ENCODE data around the gene GOLGA8H.
A peak's percentile ranks its signal among the peaks of the same experiment; 100 is the strongest.
"Not testable (repeated sequence)": the region's sequence is repeated elsewhere in the genome, so short reads cannot be mapped to it uniquely, and the experiment has no call there.

Gene GOLGA8H

GRCh38 chr15:30603796-30604195 lies at the start of gene GOLGA8H:
GOLGA8H (plus strand) TSS chr15:30604028; CDS start chr15:30604126, 98 bp downstream.
- not testable (repeated sequence) for DNase-seq

DNA sequence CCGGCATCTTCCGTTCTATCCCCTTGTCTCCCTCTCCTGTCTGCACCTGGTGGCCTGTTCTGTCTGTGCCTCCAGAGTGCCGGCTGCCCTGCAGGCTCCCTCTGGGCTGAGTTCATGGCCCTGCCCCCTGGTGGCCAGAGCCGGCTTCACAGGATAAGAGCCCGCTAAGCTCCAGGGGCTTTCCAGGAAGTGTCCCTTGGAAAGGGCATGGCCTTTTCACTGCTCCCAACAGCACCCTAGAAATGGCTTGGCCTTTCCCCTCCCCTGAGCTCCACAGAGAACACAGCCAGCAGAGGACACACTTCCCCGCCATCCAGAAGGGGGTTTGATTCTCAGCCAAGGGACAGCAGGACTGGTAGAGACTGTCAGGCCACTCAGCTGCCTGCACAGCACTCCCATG lies 36.9 kb upstream of the GOLGA8H start:
- DNase-seq = not testable (repeated sequence)

DNA sequence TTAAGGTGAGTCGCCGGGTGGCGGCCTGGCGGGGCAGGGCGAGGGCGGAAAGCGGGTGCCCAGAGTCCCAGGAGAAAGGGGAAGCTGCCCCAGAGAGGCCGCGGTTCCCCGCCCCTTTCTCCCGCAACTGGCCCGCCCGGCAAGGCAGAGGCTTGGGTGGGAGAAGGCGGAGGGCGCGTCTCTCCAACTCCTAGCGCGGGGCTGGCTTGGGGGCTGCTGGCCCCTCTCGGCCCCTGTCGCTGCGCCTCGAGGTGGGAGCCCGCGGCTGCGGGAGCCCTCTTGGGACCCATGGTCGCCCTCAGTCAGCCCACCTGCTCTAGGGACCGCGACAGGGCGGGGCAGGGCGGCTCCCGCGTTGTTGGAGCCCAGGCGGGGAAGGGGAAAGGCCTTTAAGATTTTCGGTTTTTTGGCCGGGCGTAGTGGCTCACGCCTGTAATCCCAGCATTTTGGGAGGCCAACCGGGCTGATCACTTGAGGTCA lies 30.8 kb upstream of the GOLGA8H start:
- not testable (repeated sequence) for DNase-seq

- not testable (repeated sequence) for DNase-seq
These were observed 24.3 kb upstream of the GOLGA8H start for GRCh38 chr15:30579394-30579970.

DNA sequence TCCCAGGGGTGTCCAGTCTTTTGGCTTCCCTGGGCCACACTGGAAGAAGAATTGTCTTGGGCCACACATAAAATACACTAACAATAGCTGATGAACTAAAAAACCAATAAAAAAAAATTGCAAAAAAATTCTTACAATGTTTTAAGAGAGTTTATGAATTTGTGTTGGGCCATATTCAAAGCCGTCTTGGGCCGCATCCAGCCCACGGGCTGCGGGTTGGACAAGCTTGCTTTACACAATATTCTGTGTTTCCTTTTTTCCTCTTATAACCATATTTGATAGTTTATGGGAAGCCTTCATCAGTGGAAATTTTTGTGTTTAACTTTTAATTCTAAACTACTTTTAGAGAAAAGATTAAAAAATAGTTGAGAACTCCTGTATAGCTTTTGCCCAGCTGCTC lies 23.1 kb upstream of the GOLGA8H start:
- DNase-seq = not testable (repeated sequence)

DNA sequence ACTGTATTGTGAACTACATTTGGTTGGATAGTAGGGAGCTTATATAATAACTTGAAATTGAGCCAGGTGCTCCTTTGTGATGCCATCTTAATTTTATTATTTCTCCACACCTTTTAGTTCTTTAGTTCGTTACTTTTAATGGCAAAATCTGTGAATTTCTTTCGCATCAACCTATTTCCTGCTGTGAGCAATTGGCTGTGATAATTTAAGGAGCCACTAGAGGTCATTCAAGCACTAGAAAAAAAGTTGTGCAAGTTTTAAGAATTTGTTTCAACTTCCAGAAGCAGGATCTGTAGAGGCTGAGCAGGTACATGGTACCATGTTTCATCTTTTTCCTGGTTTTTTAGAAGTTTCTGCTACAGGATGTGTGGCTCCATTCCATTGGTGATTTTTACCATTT lies 4.9 kb upstream of the GOLGA8H start:
- not testable (repeated sequence) for DNase-seq

GRCh38 chr15:30612271-30612670 lies 8.4 kb downstream of the GOLGA8H start:
- not testable (repeated sequence) for DNase-seq

DNA sequence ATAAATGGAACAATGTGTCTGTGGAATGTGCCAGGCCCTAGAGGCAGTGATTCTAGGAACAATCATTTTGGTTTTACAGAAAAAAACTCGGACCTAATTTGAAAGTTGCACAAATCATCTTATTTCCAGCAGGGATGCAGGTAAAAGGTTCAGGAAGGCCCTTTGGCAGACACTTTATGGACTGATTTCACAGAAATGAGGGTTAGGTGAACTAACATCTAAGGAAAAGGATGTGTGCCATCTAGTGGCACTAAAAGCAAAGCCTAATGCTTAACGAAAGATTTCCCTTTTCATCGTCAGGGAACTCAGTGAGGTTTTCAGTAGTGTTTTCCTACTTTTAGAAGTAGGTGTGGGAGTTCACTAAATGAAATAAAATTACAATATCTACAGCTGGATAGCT lies 17.5 kb downstream of the GOLGA8H start:
- not testable (repeated sequence) for DNase-seq

GRCh38 chr15:30625436-30626193 lies 21.8 kb downstream of the GOLGA8H start, which contains the start of gene ARHGAP11B:
ARHGAP11B (plus strand) TSS chr15:30626128.
- not testable (repeated sequence) for DNase-seq

DNA sequence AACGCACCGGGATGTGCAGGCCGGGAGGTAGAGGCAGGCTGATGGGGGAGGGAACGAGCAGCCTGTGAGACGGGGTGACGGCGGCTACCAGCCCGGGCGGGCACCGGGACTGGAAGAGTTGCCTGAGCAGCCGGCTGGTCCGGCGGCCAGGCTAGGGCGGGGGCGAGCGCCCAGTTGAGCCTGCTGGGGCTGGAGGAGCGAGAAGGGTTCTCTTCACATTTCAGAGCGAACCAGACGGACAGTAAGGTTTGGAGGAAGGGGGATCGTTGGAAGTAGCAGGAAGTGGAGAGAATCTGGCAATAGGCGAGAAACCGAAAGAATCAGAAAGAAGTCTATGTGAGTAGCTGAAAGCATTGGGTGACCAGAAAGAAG lies 22.4 kb downstream of the GOLGA8H start:
- DNase-seq = not testable (repeated sequence)

DNA sequence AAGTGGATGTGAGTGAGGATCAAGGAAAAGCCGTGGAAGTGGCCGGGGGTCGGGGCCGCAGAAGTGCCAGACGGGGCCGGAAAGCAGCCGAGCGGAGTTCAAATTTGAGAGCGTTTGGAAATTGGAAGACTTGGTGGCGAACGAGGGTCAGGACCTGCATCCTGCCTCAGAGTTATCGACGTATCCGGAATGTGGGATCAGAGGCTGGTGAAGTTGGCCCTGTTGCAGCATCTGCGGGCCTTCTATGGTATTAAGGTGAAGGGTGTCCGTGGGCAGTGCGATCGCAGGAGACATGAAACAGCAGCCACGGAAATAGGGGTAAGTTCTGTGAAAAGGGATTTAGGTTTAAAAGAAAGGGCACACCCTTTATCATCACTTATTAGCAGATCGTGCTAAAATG lies 22.8 kb downstream of the GOLGA8H start:
- not testable (repeated sequence) for DNase-seq

DNA sequence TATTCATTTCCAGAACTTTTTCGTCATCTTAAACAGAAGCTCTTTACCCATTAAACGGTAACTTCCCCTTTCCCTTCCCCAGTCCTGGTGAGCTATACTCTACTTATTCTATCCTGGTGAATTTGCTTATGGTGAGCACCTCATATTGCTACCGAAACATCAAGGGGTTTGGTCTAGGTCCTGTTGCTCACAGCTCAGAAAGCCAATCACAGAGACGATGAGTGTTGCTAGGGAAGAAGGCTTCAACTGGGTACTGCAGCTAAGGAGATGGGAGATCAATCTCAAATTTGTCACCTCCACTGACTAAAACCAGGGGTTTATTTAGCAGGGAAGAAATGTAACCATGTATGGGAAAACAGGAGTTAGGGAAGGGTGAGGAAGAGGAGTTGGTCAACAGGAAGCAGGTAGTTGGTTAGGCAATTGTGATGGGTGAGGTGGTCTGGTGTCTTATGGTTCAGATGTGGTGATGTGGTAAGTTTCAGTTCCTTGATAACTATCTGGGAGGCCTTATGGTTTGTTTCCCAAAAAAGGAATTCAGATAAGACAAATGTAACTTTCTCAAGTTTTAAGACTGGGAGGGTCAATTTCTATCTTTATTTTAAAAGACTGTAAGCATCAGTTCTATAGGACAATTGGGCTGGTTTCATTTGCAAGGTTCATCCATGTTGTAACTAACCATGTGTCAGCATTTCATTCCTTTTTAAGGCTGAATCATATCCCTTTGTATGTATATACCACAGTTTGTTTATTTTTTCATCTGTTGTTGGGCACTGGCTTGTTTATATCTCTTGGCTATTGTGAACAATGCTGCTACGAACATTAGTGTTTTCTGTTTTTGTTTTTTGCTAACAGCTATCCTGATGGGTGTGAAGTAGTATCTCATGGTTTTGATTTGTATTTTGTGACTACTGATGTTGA lies 46.4 kb downstream of the GOLGA8H start:
- DNase-seq = peak in 1 of 2 experiments; percentile 14

GRCh38 chr15:30661154-30661553 lies 57.3 kb downstream of the GOLGA8H start:
- DNase-seq = not testable (repeated sequence)

Measured in AML-193 (cell line).